Breast epithelium (tissue), 4 donors: ENCODE measurements around the gene GDI2. TPM values are rescaled to one million over a fixed set of nuclear protein-coding genes. Genes with fewer than 3 reads are reported as not detected.
"Not testable (repeated sequence)": the region's sequence is repeated elsewhere in the genome, so short reads cannot be mapped to it uniquely, and the experiment has no call there.

Source experiments
- DNase-seq, 2 donors: peaks; one replicate each; pipeline ENCODE4 v3.0.0-alpha.2; 2019; ENCODE audit warnings: low spot score in 2 of 2
- H3K27ac ChIP-seq, 2 donors: fragments of 200-600 bp; sonication (generic) in 1 of 2; one replicate each; pipeline ENCODE4 v1.5.1; 2016 to 2019; ENCODE audit warnings: mild to moderate bottlenecking in 1 of 2
- H3K27me3 ChIP-seq, 2 donors: fragments of 200-600 bp; sonication (generic) in 1 of 2; one replicate each; pipeline versions ENCODE4 v1.5.1 to v1.6.0; 2017 to 2019; ENCODE audit warnings: control low read depth in 1 of 2, mild to moderate bottlenecking in 1 of 2
- H3K36me3 ChIP-seq: fragments of 200-600 bp; one replicate; pipeline ENCODE4 v1.5.1; 2019
- H3K4me1 ChIP-seq, 2 donors: fragments of 200-600 bp; sonication (generic); one replicate each; pipeline ENCODE4 v1.5.1; 2016 to 2019; ENCODE audit warnings: control low read depth in 1 of 2
- H3K4me3 ChIP-seq, 3 donors: fragments of 200-600 bp; sonication (generic); 1 replicate in 2 of 3; 2 replicates in 1 of 3; pipeline ENCODE4 v1.5.1; 2016 to 2019; ENCODE audit warnings: mild to moderate bottlenecking in 3 of 3, moderate library complexity in 2 of 3
- H3K9me3 ChIP-seq, 2 donors: fragments of 200-600 bp; sonication (generic) in 1 of 2; one replicate each; pipeline ENCODE4 v1.5.1; 2016 to 2019; ENCODE audit warnings: control low read depth in 1 of 2
- CTCF ChIP-seq, 3 donors: fragments of 450-650 bp; IDR thresholded peaks; one replicate each; pipeline ENCODE4 v1.5.1; 2016 to 2017; ENCODE audit warnings: antibody characterized with exemption in 3 of 3, mild to moderate bottlenecking in 3 of 3, moderate library complexity in 3 of 3
- POLR2A ChIP-seq: fragments of 450-650 bp; IDR thresholded peaks from one replicate; pipeline ENCODE4 v1.6.1; 2016; ENCODE audit warnings: antibody characterized with exemption, mild to moderate bottlenecking, moderate library complexity
- POLR2AphosphoS5 ChIP-seq, 3 donors: sonication (generic); formaldehyde crosslinking; IDR thresholded peaks; one replicate each; pipeline ENCODE4 v1.6.1; 2017; ENCODE audit warnings: antibody characterized with exemption in 3 of 3
- intact Hi-C: fragments of 100-400 bp; cut with DNase I; formaldehyde crosslinking; loops from one replicate; pipeline ENCODE4 v1.15.1; 2023; ENCODE audit warnings: low total_unique reads
- total RNA-seq, 3 donors: library from RNA; depleted of rRNA; stranded (reverse); fragments of >200 nt; gene quantifications; one replicate each; pipeline ENCODE4 v1.1.0, GENCODE V29; 2016

Gene GDI2
- total RNA-seq, 3 donors from 2014 or later: 249 to 342 (median 259) TPM

- H3K36me3 ChIP-seq: no peaks in the 10 kb centered on the region
- intact Hi-C loops: no loop called here
Observed at GRCh38 chr10:5788969-5789368, 24.3 kb downstream of the GDI2 start.

GRCh38 chr10:5783300-5783699, 29.9 kb downstream of the GDI2 start:
- Histone ChIP-seq H3K27ac (no peak overlapping the region), H3K9me3 (no peaks in the 10 kb centered on the region), H3K27me3 (no peaks in the 10 kb centered on the region), H3K4me3 (no peak overlapping the region), H3K36me3 (no peaks in the 10 kb centered on the region), H3K4me1 (no peaks in the 10 kb centered on the region)
- intact Hi-C loops: no loop called here
- no peak for DNase-seq
- TF ChIP-seq POLR2A (no peak), CTCF (IDR thresholded peaks at IDR 0.05) (no peak), POLR2AphosphoS5 (IDR thresholded peaks at IDR 0.05) (no peak)

More at GRCh38 chr10:5788969-5789368, 24.3 kb downstream of the GDI2 start:
- H3K4me3 ChIP-seq: no peak overlapping the region
- no peak for TF ChIP-seq POLR2A
- DNase-seq: no peak
- H3K27me3 ChIP-seq: no peaks in the 10 kb centered on the region
- no peaks in the 10 kb centered on the region for H3K4me1 ChIP-seq
- no peak overlapping the region for H3K27ac ChIP-seq
- H3K9me3 ChIP-seq: no peaks in the 10 kb centered on the region

GRCh38 chr10:5782174-5782573, 31.1 kb downstream of the GDI2 start:
- Histone ChIP-seq H3K27me3 (no peaks in the 10 kb centered on the region), H3K36me3 (no peaks in the 10 kb centered on the region), H3K9me3 (no peaks in the 10 kb centered on the region), H3K4me3 (no peak overlapping the region), H3K4me1 (peaks cover 0 to 5% of the 10 kb centered on the region in 2 donors), H3K27ac (no peak overlapping the region)
- intact Hi-C loops: no loop called here
- DNase-seq: no peak
- no peak for TF ChIP-seq POLR2AphosphoS5 (IDR thresholded peaks at IDR 0.05)
- TF ChIP-seq CTCF (IDR thresholded peaks at IDR 0.05): no peak
- TF ChIP-seq POLR2A: no peak

DNA sequence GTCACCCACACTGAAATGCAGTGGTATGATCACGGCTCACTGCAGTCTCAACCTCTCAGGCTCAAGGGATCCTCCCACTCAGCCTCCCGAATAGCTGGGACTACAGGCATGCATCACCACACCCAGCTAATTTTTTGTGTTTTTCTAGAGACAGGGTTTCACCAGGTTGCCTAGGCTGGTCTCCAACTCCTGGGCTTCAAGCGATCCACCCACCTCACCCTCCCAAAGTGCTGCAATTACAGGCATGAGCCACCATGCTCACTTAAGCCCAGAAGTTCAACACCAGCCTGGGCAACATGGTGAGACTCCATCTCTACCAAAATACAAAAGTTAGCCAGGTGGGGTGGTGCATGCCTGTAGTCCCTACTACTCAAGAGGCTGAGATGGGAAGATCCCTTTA, 33.5 kb downstream of the GDI2 start:
- no peak for DNase-seq
- intact Hi-C loops: no loop called here
- H3K36me3 ChIP-seq: no peaks in the 10 kb centered on the region
- TF ChIP-seq POLR2AphosphoS5 (IDR thresholded peaks at IDR 0.05): no peak
- TF ChIP-seq POLR2A: no peak
- TF ChIP-seq CTCF (IDR thresholded peaks at IDR 0.05): no peak
- no peak overlapping the region for H3K4me3 ChIP-seq
- H3K9me3 ChIP-seq: no peaks in the 10 kb centered on the region
- no peak overlapping the region for H3K27ac ChIP-seq
- peaks cover 0 to 9% of the 10 kb centered on the region in 2 donors for H3K4me1 ChIP-seq
- H3K27me3 ChIP-seq: no peaks in the 10 kb centered on the region

GRCh38 chr10:5777758-5778157, 35.5 kb downstream of the GDI2 start:
- H3K36me3 ChIP-seq, H3K4me3 ChIP-seq, H3K4me1 ChIP-seq, DNase-seq, intact Hi-C loops, H3K9me3 ChIP-seq, H3K27me3 ChIP-seq: not testable (repeated sequence)
- H3K27ac ChIP-seq: peak overlapping the region in 1 of 2 donors; percentile 65

DNA sequence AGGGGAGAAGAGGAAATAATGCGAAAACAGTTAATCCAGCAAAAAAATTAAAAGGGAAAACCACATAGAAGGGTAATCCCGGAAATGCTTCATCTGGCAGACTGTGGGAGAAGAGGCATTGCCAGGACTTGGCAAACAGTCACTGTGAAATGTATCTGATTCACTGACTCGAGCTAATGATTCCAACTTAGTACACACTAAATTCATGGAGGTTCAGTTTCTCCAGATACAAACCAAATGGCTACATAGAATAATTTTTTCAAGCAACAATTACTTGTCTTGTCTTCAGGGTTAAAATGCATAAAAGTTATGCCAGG, 36.4 kb downstream of the GDI2 start:
- Histone ChIP-seq H3K27ac (peak overlapping the region; percentile 65 to 79), H3K4me1 (peaks cover 0 to 9% of the 10 kb centered on the region in 2 donors), H3K4me3 (no peak overlapping the region), H3K27me3 (no peaks in the 10 kb centered on the region), H3K9me3 (no peaks in the 10 kb centered on the region), H3K36me3 (no peaks in the 10 kb centered on the region)
- no peak for DNase-seq
- TF ChIP-seq POLR2A: no peak
- no peak for TF ChIP-seq POLR2AphosphoS5 (IDR thresholded peaks at IDR 0.05)
- intact Hi-C loops: no loop called here
